GM18508 (cell line): Measurements from ENCODE around the gene ASB1.

Experiments used
- ATAC-seq: cut with Tn5 transposase; IDR thresholded peaks from one replicate; pipeline ENCODE4 v1.9.1; 2021; ENCODE audit warnings: moderate number of reproducible peaks; ENCODE audit not compliant: insufficient read depth, unreplicated experiment

The ASB1 gene

GRCh38 chr2:238462782-238463396 is 36.2 kb downstream of the ASB1 start:
- no peak for ATAC-seq

GRCh38 chr2:238464389-238464788 is 37.7 kb downstream of the ASB1 start:
- no peak for ATAC-seq

GRCh38 chr2:238465487-238466242 is 38.9 kb downstream of the ASB1 start:
- ATAC-seq, result no peak

- ATAC-seq, result no peak
Observed at GRCh38 chr2:238466243-238466756, 39.6 kb downstream of the ASB1 start.

GRCh38 chr2:238467062-238467461 is 40.3 kb downstream of the ASB1 start:
- ATAC-seq, result no peak

- no peak for ATAC-seq
Observed at GRCh38 chr2:238467792-238468191, 41.1 kb downstream of the ASB1 start.

GRCh38 chr2:238469155-238469554 is 42.4 kb downstream of the ASB1 start:
- ATAC-seq, result no peak

GRCh38 chr2:238473014-238473413 is 46.3 kb downstream of the ASB1 start:
- ATAC-seq, result no peak

GRCh38 chr2:238473523-238473922 is 46.8 kb downstream of the ASB1 start:
- ATAC-seq, result no peak

GRCh38 chr2:238475034-238475433 is 48.3 kb downstream of the ASB1 start:
- no peak for ATAC-seq

- ATAC-seq, result no peak
Observed at GRCh38 chr2:238475566-238475965, 48.8 kb downstream of the ASB1 start.

- ATAC-seq, result no peak
Observed at GRCh38 chr2:238476258-238476657, 49.5 kb downstream of the ASB1 start.

GRCh38 chr2:238478216-238478615 is 51.5 kb downstream of the ASB1 start:
- ATAC-seq, result no peak

GRCh38 chr2:238479847-238480246 is 53.1 kb downstream of the ASB1 start:
- ATAC-seq, result no peak

- no peak for ATAC-seq
Observed at GRCh38 chr2:238483021-238483420, 56.3 kb downstream of the ASB1 start.

- no peak for ATAC-seq
Observed at GRCh38 chr2:238483656-238484055, 56.9 kb downstream of the ASB1 start.

- ATAC-seq, result no peak
Observed at GRCh38 chr2:238484522-238485452, 58.1 kb downstream of the ASB1 start.

GRCh38 chr2:238486123-238486848 is 59.6 kb downstream of the ASB1 start:
- no peak for ATAC-seq

- ATAC-seq, result no peak
Observed at GRCh38 chr2:238487134-238487533, 60.4 kb downstream of the ASB1 start.
